Ureter (tissue), 1 donor: ENCODE results near the gene ALDH1L1. TPM values are rescaled to one million over a fixed set of nuclear protein-coding genes. Genes with fewer than 3 reads are reported as not detected.
A peak's percentile ranks its signal among the peaks of the same experiment; 100 is the strongest.

Source experiments
- DNase-seq: peaks from one replicate; pipeline ENCODE4 v3.0.0-alpha.2; 2020; ENCODE audit warnings: low spot score
- total RNA-seq: library from RNA; stranded (reverse); gene quantifications from one replicate; pipeline ENCODE4 v1.2.4, GENCODE V29; 2023
- donor health status: DM: yes; HTN: yes; CAD: no.

ALDH1L1 gene
- total RNA-seq: 129 TPM

DNA sequence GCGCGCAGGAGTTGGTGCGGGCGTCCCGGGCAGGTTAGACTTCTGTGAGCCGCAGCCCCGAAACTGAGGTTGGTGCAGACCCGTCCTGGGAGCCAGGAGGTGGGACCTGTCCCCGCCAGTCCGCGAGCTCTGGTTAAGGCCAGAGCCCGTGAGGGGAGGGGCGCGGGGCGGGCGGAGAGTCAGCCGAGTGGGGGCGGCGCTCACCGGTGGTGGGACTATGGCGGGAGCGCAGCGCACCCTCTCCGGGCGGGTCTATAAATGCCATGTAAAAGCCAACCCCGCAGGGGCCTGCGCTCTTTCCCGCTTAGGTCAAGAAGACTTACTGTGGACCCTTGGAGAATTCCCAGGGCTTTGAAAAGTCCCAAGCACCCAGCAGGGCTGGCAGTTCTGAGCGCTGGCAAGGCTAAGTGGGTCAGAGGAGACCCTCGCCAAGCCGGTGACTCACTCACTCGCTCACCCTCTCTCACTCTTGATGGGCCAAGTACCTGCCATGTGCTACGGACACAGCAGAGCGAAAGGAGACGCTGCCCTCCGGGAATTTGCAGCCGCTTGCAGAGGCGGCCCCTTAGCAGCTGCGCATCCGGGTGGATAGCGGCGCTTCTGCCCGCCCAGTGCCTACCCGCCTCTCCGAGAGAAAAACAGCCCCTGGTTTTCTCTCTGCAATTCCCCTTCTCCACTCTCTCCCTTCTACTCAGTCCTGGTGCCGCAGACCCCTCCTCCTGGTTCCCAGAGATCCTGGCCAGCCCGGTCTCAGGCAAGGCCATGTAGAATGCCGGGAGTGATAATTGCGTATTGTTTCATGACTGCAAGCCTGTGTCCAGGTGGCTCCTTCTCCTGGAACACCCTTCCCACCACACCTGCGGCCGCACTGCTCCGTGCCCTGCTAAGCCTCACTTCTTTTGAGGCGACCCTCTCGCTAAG, at the start of gene ALDH1L1:
Gene ALDH1L1, minus strand, starts transcription at position 110 of the 921 bp plus-strand sequence. CDS start 19,607 bp downstream, outside the sequence.
- peak; percentile 89 for DNase-seq

DNA sequence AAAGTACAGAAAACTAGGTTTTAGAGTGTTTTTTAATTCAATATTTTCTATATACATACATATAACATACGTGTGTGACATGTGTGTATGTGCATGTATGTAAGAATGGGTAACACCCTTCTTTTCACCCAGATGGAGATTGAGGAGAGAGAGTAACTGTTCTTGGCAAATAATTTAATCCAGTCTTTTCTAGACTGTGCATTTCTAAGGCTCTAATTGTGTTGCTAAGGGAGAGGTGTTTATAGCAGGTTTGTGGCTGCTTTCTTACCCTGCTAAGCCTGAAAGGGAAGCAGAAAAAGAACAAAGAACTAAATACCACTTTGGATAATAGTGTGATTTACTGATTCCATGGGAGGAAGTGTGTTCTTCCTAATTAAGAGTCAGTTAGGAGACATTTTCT, 46.0 kb upstream of the ALDH1L1 start:
- no peak for DNase-seq

DNA sequence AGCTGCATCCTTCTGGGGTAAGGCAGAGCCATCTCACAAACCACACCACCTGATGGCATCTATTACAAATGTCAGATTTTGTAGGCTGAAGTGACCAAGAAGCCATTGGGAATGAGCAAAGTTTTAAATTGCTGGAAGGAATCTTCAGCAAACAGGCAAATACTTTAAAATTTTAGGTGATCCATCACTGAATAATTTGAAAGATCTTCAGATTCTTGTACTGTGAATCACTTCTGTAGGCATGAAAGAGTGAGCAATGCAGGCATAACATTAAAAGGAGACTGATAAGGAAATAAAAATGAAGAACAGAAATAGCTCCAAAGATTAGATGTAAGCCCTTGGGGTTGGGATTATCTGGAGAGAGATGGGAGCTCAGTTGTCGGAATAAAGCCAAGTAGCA, 36.0 kb upstream of the ALDH1L1 start:
- DNase-seq: no peak

DNA sequence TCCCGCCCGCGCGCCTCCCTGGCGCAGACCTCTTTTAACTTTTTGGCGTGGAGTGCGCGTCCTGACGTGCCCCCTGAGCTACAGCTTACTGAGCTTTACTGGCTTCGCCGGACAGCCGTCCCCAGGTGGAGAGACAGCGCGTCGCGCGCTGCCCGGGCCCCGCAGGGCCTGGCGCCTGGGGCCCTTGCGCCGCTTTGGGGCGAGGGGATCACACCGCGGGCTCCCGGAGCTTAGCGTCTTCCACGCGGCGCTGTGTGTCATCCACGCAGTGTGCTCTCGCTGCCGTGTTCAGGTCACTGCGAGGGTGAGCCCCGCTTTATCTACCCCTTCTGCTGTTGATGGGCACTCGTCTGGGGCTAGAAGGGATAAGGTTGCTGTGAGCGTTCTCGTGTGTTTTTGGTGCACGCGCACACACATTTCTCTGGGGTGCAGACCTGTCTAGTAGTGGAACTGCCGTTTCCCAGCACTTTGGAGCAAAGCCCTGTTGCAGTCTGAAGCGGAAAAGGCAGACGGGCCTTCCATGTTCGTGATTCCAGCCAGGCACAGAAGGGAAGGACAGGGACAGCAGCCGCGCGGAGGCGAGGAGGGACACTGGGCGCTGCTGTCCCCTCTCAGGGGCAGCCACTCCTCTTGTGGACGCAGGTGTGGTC, 33.1 kb upstream of the ALDH1L1 start:
- DNase-seq: no peak

DNA sequence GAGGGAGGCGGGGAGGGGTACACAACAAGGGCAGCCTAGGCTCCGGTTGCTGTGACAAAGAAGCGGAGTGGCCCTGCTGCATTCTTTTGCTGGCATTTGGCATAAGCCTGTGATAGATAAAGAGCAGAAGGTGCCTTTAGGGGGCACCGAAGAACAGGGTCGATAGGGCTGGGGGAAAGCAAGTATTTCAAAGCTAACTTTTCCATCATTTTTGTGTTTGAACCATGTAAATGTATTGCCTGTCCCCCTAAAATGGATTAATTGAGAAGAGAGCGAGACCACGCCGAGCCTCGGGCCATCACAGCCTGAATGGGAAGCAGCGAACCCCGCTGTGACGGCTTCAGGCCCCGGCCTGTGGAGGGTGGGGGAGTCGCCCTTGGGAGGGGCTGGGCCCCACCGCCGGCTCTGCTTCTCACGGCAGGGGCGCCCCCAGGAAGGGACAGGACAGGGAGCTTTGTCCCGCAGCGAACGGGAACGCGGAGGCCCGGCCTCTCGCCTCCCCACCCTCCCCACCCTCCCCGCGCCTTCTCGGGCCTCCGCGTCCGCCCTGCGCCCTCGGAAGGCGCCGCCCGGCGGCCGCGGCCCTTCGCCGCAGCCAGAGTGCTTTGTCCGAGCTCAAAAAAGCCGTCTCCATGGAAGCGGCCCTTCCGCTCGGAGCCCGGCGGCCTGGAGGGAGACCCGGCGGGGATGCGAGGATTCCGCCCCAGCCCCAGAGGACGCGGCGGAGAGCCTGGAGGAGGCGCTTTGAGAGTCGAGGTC, 32.4 kb upstream of the ALDH1L1 start:
- DNase-seq: peak; percentile 74

DNA sequence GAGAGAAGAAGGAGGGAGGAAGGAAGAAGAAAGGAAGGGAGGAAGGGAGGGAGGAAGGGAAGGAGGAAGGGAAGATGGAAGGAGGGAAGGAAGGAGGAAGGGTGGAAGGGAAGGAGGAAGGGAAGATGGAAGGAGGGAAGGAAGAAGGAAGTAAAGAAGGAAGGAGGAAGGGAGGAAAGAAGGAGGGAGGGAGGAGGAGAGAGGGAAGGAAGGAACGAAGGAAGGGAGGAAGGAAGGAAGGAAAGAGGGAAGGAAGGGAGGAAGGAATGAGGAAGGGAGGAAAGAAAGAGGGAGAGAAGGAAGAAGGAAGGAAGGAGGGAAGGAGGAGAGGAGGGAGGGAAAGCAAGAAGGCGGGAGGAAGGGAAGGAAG, 31.8 kb upstream of the ALDH1L1 start:
- DNase-seq: no peak

DNA sequence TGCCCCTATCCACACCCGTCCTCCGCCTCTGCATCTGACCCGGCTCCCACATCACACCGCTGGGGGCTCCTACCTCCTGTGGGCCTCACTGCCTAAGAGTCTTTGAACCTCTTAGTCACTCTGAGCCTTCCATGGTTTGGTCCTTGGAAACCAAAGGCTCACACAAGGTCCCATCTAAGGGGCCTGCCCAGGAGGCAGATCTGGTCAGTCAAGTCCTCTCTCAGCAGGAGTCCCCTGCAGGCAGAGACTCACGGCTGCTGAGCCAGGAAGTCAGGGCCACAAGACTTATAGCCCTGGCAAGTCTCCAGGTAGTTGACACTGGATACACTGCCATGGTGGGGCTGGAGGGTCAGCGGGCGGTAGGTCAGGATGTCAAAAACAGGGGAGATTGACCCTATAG, 31.2 kb upstream of the ALDH1L1 start:
- no peak for DNase-seq

DNA sequence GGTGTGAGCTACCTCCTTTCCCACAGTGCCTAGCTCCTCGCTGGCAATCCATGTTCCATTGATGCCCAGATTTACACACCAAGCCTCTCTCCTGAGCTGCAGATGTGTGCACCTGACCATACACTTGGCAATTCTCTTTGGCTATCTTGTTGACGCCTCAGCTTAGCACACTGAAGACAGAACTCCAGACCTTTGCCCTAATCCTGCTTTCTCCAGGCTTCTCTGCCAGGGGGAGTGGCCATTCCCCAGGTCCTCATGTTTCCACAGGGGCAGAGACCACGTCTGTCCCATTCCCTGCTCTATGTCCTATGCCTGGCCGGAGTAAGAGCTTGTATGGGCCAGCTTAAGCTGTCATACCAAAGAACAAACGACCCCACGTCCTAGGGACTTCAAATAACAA, 30.2 kb upstream of the ALDH1L1 start:
- DNase-seq: no peak

DNA sequence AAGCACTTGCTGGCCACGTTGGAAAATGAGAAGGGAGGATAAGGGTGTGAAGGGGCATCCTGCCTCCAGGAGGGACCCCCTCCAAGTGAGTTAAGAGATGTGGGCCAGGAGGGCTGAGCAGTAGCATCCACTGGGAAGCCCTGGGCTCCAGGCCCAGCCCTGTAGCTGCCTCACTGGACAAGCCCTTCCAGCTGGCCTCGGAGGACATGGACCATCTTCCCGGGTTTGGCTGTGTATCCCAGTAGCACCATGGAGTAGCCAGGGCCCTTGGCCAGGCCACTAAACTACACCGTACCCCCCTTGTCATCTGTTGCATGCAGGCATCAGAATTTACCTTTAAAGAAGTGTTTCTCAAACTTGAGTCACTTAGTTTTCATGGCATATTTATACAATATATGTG, 29.4 kb upstream of the ALDH1L1 start:
- DNase-seq: no peak

DNA sequence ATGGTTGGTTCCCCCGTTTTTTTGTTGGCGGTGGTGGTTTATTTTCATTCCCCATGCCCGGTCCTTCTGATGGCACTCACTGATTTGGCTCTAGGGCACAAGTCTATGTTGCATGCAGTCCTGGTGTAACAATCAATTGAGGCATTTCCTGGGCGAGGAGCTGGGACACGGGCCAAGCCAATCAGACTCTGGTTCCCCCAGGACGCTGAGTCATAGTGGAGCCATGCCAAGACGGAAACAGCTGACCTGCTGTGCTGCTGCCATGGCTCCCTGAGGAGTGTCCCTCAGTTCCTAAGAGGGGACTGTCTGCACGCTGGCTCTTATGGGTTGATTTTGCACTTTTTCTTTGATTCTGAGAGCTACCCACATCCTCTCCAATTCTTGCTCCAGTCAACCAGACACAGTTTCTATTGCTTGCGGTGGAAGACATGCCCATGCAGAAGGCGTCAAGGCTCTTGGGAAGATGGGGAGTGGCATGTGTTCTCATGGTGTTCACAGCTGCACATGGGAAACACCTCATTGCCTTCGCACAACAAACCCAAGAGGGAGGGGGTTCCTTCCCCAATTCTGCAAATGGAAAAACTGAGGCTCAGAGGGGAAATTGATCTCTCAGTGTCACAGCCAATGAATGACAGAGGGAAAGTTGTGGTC, 28.3 kb upstream of the ALDH1L1 start:
- DNase-seq: peak; percentile 95

DNA sequence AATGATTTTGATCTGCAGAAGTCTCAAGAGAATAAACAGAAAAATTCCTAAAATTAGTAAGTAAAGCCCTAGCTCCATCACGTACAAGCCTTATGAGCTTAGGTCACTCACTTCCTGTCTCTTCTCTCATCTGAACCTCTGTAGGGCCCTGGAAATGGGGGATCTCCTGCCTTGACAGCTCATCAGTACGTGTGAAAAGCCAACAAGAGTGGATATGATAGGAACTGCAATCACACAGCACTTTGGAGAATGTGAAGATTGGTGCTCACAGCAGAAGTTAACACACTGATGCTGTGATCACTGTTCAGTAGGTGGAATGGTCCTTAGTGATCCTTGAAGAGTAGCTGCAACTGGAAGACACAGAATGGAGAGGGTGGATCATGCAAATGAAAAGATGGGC, 27.8 kb upstream of the ALDH1L1 start:
- DNase-seq: no peak

DNA sequence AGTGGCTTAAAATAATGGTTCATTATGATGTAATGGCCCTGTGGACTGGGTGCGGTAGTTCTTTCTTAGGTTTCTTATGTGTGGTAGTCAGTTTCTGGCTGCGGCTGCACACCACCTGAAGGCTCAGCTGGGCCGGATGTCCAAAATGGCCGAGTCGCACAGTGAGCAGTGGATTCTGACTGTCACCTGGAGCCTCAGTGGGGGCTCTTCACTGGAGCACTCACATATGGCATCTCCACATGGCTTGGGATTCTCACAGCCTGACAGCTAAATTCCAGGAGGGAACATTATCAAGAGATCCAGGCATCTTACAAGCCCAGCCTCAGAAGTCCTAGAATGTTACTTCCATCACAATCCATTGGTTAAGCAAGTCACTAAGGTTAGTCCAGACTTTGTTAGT, 26.8 kb upstream of the ALDH1L1 start:
- DNase-seq: no peak

DNA sequence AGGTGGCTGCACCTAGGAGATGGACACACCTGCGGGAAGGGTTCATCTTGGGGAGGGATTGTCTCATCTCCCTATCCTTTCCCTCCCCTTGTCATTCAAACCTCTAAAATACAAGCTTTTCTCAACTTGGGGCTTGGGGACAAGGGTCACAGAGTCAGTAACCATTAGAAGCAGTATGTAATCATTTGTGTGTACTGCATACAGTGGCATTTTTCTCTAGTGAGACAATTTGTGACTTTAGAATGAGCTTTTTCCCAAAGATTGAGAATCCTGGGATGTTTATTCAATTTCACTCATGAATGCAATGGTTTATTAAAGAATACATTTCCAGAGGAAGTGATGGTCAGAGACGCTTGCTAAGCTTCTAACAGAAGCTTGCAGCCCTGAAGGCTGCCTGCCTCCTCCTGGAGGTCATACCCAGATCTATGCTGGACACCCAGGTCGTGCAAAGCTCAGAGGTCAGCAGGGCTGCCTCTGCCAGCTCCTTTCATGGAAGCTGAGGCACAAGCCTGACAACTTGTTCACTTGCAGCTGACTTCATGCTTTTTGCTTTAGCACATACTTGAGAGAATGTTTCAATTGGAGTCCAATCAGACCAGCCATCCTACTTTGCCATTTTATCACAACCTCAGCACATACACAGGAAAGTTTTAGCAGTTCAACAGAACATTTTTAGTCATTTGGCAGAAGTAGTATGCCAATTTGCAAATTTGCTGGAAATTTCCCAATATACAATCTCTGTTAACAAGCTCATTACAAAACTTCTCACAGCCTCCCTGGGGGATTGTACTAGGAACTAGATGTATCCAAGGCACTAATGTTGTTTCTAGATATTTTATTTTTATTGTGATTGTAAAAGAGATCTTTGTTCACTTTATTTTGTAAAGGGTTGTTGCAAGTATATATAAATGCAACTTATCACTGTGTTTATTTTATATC, 25.6 kb upstream of the ALDH1L1 start:
- DNase-seq: no peak

DNA sequence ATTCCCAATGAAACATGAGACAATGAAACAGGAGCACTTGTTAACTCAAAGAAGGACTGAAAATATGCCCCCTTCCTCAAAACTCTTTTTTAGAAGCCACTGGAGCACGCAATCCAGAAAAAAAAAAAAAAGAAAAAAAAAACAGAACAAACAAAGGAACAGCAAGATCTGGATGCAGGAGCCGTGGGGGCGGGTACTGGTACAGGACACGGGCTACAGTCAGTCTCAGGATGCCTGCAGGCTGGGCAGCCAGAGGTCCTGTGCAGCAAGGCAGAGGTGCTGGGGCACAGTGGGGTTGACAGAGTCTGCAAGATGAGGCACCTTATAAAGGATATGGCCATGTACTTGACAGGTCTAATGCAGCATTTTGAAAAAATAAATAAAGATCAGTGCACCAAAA, 22.3 kb upstream of the ALDH1L1 start:
- no peak for DNase-seq

DNA sequence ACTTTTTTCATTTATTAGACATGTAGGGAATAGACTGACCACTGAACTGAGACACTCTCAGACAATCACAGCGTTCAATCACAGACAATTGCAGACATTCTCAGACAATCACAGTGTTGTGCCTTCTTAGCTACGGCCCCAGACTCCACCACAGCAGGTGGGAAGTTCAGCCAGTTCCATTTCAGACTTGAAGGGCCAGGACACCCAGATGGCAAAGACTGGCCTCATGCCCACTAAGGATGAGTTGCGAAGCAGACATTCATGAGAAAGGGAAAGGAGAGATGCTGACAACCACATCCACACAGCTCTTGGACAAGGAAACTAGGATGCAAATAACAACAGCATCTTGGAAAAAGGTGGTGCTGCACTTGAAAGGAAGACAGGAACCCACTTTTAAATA, 21.9 kb upstream of the ALDH1L1 start:
- no peak for DNase-seq

DNA sequence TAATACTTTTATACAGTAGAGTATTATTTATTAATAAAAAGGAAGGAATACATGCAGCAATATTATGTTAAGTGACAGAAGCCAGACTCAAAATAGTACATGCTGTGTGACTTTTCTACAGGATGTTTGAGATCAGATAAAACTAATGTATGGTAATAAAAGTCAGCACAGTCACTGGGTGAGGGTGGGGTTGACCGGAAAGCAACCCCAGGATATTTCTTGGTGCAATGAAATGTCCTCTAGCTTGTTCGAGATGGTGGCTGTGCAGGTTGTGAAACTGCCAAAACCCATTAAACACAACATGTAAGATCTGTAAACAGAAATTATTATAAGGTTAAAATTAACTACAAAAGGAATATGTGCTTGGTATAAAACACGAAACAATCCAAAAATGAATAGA, 20.8 kb upstream of the ALDH1L1 start:
- no peak for DNase-seq

DNA sequence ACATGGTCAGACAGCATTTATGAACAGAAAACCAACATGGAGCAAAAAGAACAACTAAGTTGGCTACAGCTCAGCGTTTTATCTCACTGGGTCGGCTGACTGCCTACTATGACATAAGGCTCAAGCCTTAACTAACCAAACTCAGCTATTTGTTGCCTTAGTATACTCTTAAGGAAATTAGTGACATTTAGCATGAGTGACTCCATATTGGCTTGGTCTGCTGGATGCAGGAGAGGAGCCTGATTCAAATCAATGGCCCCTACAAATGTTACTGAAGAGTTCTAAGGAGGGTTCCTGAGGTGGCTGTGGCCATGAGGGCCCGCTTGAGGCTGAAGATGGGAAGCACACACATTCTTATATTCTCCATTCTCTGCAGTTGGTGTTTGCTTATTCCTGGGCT, 20.1 kb upstream of the ALDH1L1 start:
- no peak for DNase-seq

DNA sequence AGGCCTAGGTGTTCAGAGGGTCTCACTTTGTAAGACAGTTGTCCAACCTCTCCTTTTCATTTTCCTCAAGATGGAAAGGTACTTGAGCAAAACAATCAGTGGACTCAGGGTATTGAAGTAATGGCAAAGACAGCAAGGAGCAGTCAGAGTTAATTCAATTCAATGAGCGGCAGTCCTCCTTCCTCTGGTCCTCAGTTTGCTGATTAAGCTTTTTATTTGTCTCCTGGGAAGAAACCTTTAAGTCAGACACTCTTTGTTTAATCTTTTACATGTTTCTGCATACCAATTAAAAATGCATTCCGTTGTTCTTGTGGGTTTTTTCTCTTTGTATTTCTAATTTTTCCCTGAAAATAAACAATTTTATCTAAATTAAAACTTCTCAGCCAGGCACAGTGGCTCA, 18.9 kb upstream of the ALDH1L1 start:
- no peak for DNase-seq

DNA sequence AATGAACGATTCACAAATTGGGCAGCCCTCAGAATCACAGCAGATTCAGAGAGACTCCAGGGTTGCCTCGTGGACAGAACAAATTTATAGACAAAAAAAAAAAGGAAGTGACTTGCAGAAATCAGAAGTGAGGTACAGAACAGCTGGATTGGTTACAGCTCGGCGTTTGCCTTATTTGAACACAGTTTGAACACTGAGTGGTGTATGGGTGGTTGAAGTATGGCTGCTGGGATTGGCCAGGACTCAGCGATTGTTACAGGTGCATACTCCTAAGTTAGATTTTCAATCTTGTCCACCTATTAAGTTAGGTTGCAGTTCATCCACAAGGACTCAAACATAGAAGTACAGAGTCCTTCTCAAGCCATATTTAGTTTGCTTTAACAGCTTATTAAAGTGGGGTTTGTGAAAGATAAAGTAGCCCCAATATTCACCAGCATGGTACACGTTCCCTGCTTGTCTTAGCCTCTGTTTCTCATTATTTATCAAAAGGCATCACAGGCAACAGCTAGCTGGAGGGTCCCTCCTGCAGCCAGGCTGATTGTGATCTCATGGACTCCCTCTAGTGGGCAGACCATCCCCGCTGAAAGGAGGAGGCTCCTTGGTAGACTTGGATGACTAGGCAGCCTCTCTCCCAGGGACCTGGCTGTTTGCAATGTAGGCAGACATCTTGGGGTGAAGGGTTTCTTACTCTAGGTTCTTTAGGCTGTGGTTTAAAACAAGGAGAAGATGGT, 17.6 kb upstream of the ALDH1L1 start:
- DNase-seq: peak; percentile 75

DNA sequence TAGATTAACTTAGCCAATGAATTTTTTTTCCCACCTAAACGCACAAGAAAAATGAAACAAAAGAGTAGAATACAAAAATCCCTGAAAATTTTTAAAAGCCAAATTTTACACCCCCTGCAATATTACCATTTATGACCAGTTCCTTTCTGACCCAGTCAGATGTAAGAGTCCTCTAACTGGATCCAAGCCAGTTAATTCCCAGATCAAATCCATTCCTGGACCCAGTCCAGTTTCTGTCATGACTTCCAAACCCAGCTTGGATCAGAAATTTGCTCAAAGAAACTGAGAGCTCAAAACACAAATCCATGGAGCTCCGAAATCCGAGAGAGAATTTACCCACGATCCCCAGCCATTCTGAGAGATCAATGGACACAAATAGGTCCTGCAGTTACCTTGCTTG, 17.0 kb upstream of the ALDH1L1 start:
- no peak for DNase-seq
